ENCODE results near the gene CFAP73.

CFAP73 gene

DNA sequence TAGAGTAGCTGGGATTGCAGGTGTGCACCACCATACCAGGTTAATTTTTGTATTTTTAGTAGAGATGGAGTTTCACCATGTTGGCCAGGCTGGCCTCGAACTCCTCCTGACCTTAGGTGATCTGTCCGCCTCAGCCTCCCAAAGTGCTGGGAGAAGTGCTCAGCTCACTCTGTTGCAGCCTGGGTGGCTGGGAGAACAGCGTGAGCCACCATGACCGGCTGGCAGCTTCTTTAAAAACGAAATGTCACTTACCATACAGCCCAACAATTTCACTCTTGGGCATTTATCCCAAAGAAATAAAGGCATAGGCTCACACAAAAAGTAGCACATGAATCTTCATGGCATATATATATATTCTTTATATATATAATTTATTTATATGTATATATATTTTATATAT lies 4.7 kb upstream of the CFAP73 start:
- Mint-ChIP-seq H3K4me1 (peaks cover 28% of the 10 kb centered on the region), H3K27ac (no peak overlapping the region), H3K27me3 (no peaks in the 10 kb centered on the region), H3K36me3 (no peaks in the 10 kb centered on the region), H3K4me3 (no peak overlapping the region), H3K9me3 (peaks cover 3% of the 10 kb centered on the region)
- ATAC-seq, result no peak

- no peak overlapping the region for H3K27ac Mint-ChIP-seq
- H3K9me3 Mint-ChIP-seq, result peaks cover 3% of the 10 kb centered on the region
- peaks cover 22% of the 10 kb centered on the region for H3K4me1 Mint-ChIP-seq
- no peaks in the 10 kb centered on the region for H3K36me3 Mint-ChIP-seq
- no peak for ATAC-seq
- no peak overlapping the region for H3K4me3 Mint-ChIP-seq
- peaks cover 8% of the 10 kb centered on the region for H3K27me3 Mint-ChIP-seq
These were observed 3.6 kb upstream of the CFAP73 start for GRCh38 chr12:113145720-113146551.

DNA sequence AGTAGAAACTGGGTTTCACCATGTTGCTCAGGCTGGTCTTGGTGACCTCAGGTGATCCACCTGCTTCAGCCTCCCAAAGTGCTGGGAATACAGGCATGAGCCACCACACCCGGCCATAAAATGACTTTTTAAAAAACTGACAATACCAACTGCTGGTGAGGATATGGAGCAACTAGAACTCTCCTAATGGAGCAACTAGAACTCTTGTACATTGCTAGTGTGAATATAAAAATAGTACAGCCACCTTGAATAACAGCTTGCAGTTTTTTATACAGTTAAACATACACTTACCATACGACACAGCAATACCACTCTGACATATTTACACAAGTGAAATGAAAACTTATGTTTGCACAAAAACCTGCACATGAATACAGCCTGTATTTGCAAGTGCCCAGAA lies 2.5 kb upstream of the CFAP73 start:
- Mint-ChIP-seq H3K27ac (no peak overlapping the region), H3K27me3 (peaks cover 13% of the 10 kb centered on the region), H3K4me1 (peaks cover 17% of the 10 kb centered on the region), H3K36me3 (no peaks in the 10 kb centered on the region), H3K4me3 (no peak overlapping the region), H3K9me3 (peaks cover 3% of the 10 kb centered on the region)
- no peak for ATAC-seq

GRCh38 chr12:113151655-113152054 lies 2.1 kb downstream of the CFAP73 start:
- no peak for ATAC-seq
- Mint-ChIP-seq H3K27ac (peak overlapping the region; percentile 71), H3K4me3 (no peak overlapping the region), H3K9me3 (peaks cover 3% of the 10 kb centered on the region), H3K27me3 (peaks cover 36% of the 10 kb centered on the region), H3K4me1 (peaks cover 33% of the 10 kb centered on the region), H3K36me3 (peaks cover 4% of the 10 kb centered on the region)

- peaks cover 40% of the 10 kb centered on the region for H3K4me1 Mint-ChIP-seq
- ATAC-seq, result no peak
- H3K27ac Mint-ChIP-seq, result peak overlapping the region; percentile 71
- peak overlapping the region; percentile 86 for H3K4me3 Mint-ChIP-seq
- peaks cover 10% of the 10 kb centered on the region for H3K36me3 Mint-ChIP-seq
- peaks cover 2% of the 10 kb centered on the region for H3K9me3 Mint-ChIP-seq
- peaks cover 36% of the 10 kb centered on the region for H3K27me3 Mint-ChIP-seq
These were observed 2.8 kb downstream of the CFAP73 start for GRCh38 chr12:113152196-113152834.

DNA sequence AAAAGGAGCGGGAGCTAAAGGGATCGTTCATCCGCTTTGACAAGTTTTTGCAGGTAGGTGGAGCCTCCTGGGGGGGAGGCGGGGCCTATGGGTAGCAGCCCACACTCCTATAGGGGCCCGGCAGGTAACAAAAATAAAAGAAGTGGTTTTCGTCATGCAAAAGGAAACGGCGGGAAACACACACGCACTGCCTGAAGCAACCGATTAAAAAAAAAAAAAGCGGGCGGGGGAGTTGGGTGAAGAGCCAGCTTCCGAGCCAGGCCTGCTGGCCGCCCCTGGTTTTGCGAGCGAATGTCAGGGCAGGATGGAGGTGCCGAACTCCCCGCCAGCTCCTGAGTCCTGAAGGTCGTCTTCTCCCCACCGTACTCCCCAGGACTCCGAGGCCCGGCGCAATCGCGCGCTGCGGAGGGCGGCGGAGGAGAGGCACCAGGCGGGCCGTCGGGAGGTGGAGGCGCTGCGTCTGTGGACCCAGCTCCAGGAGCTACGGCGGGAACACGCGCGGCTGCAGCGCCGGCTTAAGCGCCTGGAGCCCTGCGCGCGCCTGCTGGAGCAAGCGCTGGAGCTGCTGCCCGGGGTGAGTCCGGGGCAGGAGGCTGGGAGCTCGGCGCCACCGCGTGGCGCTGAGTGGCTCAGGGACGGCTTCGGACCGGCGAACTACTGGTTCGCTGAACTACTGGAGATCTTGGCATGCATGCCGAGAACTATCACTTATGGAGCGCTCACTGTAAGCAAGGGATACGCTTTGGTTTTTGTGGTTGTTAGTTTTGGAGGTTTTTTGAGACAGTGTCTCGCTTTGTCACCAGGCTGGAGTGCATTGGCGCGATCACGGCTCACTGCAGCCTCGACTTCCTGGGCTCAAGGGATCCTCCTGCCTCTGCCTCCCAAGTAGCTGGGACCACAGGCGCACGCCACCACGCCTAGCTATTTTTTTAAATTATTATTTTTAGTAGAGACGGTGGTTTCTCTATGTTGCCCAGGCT lies 3.6 kb downstream of the CFAP73 start:
- Mint-ChIP-seq H3K36me3 (peaks cover 19% of the 10 kb centered on the region), H3K9me3 (no peaks in the 10 kb centered on the region), H3K27me3 (peaks cover 36% of the 10 kb centered on the region), H3K4me1 (peaks cover 44% of the 10 kb centered on the region), H3K4me3 (peak overlapping the region; percentile 86), H3K27ac (peak overlapping the region; percentile 71)
- ATAC-seq, result peak; percentile 84

DNA sequence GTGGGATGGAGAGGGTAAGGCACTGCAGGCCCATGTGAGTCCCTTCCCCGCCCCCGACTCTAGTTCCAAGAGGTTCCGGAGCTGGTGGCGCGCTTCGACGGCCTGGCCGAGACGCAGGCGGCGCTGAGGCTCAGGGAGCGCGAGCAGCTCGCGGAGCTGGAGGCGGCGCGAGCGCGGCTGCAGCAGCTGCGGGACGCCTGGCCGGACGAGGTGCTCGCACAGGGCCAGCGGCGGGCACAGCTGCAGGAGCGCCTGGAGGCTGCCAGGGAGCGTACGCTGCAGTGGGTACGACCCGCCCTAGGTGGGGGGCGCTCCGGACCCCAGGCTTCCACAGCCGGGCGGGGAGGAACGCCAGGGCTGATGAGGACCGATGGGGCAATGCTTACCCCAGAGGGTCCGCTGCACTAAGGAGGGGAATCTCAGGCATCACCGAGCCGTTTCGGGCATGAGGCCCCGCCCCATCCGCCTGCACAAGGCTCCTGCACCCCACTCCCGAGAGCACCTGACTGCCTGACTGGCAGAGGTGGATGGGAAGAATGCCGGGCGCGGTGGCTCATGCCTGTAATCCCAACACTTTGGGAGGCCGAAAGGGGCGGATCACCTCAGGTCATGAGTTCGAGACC lies 4.9 kb downstream of the CFAP73 start:
- Mint-ChIP-seq H3K27ac (no peak overlapping the region), H3K9me3 (no peaks in the 10 kb centered on the region), H3K36me3 (peaks cover 31% of the 10 kb centered on the region), H3K4me3 (peak overlapping the region; percentile 66), H3K4me1 (peaks cover 44% of the 10 kb centered on the region), H3K27me3 (peaks cover 36% of the 10 kb centered on the region)
- ATAC-seq, result peak; percentile 4

DNA sequence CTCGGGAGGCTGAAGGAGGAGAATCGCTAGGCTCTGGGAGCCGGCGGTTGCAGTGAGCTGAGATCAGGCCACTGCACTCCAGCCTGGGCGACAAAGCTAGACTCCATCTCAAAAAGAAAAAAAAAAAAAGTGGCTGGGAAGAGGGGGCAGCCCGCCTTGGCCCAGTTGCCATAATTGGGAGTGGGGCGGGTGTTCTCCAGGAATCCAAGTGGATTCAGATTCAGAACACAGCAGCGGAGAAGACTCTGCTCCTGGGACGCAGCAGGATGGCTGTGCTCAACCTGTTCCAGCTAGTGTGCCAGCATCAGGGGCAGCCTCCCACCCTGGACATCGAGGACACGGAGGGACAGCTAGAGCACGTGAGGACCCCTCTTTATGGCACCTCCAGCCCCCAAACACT lies 5.5 kb downstream of the CFAP73 start:
- Mint-ChIP-seq H3K27me3 (peaks cover 36% of the 10 kb centered on the region), H3K4me1 (peaks cover 44% of the 10 kb centered on the region), H3K27ac (no peak overlapping the region), H3K4me3 (no peak overlapping the region), H3K9me3 (no peaks in the 10 kb centered on the region), H3K36me3 (peaks cover 37% of the 10 kb centered on the region)
- no peak for ATAC-seq

GRCh38 chr12:113155646-113156045 lies 6.1 kb downstream of the CFAP73 start:
- Mint-ChIP-seq H3K36me3 (peaks cover 43% of the 10 kb centered on the region), H3K9me3 (no peaks in the 10 kb centered on the region), H3K27ac (no peak overlapping the region), H3K4me3 (no peak overlapping the region), H3K4me1 (peaks cover 44% of the 10 kb centered on the region), H3K27me3 (peaks cover 31% of the 10 kb centered on the region)
- ATAC-seq, result no peak

GRCh38 chr12:113157218-113157859 lies 7.8 kb downstream of the CFAP73 start:
- Mint-ChIP-seq H3K4me1 (peaks cover 48% of the 10 kb centered on the region), H3K9me3 (no peaks in the 10 kb centered on the region), H3K4me3 (no peak overlapping the region), H3K27ac (no peak overlapping the region), H3K27me3 (peaks cover 20% of the 10 kb centered on the region), H3K36me3 (peaks cover 60% of the 10 kb centered on the region)
- ATAC-seq, result no peak

DNA sequence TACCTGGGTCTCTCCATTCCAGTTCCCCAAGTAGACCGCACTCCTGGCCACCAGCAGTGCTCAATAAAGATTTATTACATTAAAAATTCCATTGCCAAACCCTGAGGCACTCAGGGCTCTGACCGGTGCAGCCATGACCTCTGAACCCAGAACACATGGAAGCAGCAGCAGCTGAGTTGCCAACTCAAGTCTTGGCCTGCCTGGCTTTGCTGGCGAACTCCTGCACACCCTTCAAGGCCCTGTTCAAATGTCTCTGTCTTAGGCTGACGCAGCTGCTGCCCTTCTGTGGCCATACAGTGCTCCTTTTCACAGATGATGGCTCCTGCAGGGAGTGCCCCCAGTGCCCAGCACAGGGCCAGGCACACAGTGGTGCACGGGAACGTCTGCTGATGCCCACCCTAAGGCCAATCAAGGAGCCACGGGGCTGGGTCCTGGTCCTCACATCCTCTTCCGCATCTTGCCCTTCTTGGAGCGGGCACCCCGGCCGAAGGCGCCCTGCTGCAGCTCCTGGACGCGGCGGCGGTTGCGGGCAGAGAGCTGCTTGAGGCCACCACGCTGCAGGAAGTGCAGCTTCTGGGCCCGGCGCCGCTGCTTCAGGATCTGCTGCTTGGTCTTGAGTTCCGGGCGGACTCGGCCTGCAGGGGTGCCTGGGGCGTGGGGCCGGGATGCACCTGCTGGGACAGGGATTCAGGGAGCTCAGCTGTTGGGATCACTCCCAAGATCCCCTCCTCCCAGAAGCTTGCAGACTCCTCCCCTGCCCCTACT lies 9.1 kb downstream of the CFAP73 start:
- H3K36me3 Mint-ChIP-seq, result peaks cover 72% of the 10 kb centered on the region
- peaks cover 37% of the 10 kb centered on the region for H3K4me1 Mint-ChIP-seq
- no peak for ATAC-seq
- peaks cover 9% of the 10 kb centered on the region for H3K27me3 Mint-ChIP-seq
- H3K27ac Mint-ChIP-seq, result no peak overlapping the region
- H3K4me3 Mint-ChIP-seq, result no peak overlapping the region
- H3K9me3 Mint-ChIP-seq, result no peaks in the 10 kb centered on the region

GRCh38 chr12:113159937-113160336 lies 10.4 kb downstream of the CFAP73 start:
- Mint-ChIP-seq H3K9me3 (no peaks in the 10 kb centered on the region), H3K4me3 (no peak overlapping the region), H3K27me3 (peaks cover 5% of the 10 kb centered on the region), H3K4me1 (peaks cover 26% of the 10 kb centered on the region), H3K36me3 (peaks cover 86% of the 10 kb centered on the region), H3K27ac (no peak overlapping the region)
- no peak for ATAC-seq

DNA sequence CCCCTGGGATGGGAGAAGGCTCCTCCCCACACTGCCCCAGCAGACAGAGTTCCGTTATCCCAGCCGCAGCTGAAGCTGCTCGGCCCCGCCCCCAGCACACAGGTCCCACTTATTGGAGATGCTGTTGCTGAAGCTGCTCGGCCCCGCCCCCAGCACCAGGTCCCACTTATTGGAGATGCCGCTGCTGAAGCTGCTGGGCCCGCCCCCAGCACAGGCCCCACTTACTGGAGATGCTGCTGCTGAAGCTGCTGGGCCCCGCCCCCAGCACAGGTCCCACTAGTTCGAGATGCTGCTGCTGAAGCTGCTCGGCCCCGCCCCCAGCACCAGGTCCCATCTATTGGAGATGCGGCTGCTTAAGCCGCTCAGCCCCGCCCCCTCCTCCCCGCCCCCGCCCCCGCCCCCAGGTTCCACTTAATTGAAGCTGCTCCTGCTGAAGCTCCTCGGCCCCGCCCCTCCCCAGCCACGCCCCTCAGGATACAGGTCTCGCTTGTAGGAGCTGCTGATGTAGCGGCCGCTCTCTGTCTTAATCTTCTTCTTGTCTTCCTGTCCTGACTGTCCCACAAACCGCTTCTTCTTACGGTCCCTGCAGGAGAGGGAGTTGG lies 12.0 kb downstream of the CFAP73 start:
- ATAC-seq, result peak; percentile 74
- Mint-ChIP-seq H3K27ac (no peak overlapping the region), H3K9me3 (no peaks in the 10 kb centered on the region), H3K27me3 (no peaks in the 10 kb centered on the region), H3K4me1 (peaks cover 22% of the 10 kb centered on the region), H3K36me3 (peaks cover 99% of the 10 kb centered on the region), H3K4me3 (peak overlapping the region; percentile 18)
